H1 (cell line): ENCODE data around the gene SLC52A1. TPM values are rescaled to one million over a fixed set of nuclear protein-coding genes. Genes with fewer than 3 reads are reported as not detected.
A peak's percentile ranks its signal among the peaks of the same experiment; 100 is the strongest.

ENCODE experiments used
- CTCF ChIA-PET: fragments of 300-600 bp; sonication (Branson Sonifier 250); formaldehyde crosslinking; loops from one replicate; lab custom pipeline; 2021; ENCODE audit not compliant: partially characterized antibody; lab: Charles Lee
- POLR2A ChIA-PET: fragments of 300-600 bp; sonication (Branson Sonifier 250); formaldehyde crosslinking; loops from one replicate; lab custom pipeline; 2021; ENCODE audit warnings: inconsistent platforms; ENCODE audit not compliant: partially characterized antibody; lab: Charles Lee
- DNase-seq, 2 experiments: peaks; one replicate each; pipeline versions ENCODE4 v3.0.0 to v3.0.0-alpha.2; 2010 to 2022; ENCODE audit warnings: low spot score in 2 of 2, low read depth in 1 of 2, mixed read lengths in 1 of 2
- FAIRE-seq: peaks from 2 replicates; lab custom pipeline; 2011; peaks lifted over from hg19 to GRCh38; lab: Jason Lieb, UNC
- H2AFZ ChIP-seq: 2 replicates; pipeline ENCODE4 v1.8.1; 2012; ENCODE audit warnings: low read length, inconsistent platforms
- H2AK5ac ChIP-seq: 2 replicates; pipeline ENCODE4 v1.6.1; 2013; ENCODE audit warnings: low read depth, low read length
- H2BK120ac ChIP-seq: replicated peaks from 2 replicates; pipeline ENCODE3; 2013; ENCODE audit warnings: low read depth, low read length, inconsistent platforms
- H2BK12ac ChIP-seq: 2 replicates; pipeline ENCODE4 v1.6.1; 2013; ENCODE audit warnings: low read depth, low read length
- H2BK15ac ChIP-seq: 2 replicates; pipeline ENCODE4 v1.6.1; 2013; ENCODE audit warnings: low read length
- H2BK20ac ChIP-seq: 2 replicates; pipeline ENCODE4 v1.6.1; 2013; ENCODE audit warnings: low read length
- H2BK5ac ChIP-seq: 2 replicates; pipeline ENCODE4 v1.6.1; 2013; ENCODE audit warnings: low read depth, low read length
- H3K14ac ChIP-seq: 2 replicates; pipeline ENCODE4 v1.6.1; 2013; ENCODE audit warnings: inconsistent platforms; ENCODE audit not compliant: insufficient read length
- H3K18ac ChIP-seq: 2 replicates; pipeline ENCODE4 v1.6.1; 2013; ENCODE audit warnings: low read length; ENCODE audit errors: extremely low read depth
- H3K23ac ChIP-seq: 2 replicates; pipeline ENCODE4 v1.6.1; 2013; ENCODE audit warnings: inconsistent platforms; ENCODE audit not compliant: insufficient read length
- H3K23me2 ChIP-seq: 2 replicates; pipeline ENCODE4 v1.6.1; 2013; ENCODE audit warnings: low read depth, low read length
- H3K27ac ChIP-seq: 2 replicates; pipeline ENCODE4 v1.6.1; 2011; ENCODE audit warnings: low read depth, low read length, inconsistent platforms
- H3K27me3 ChIP-seq, 4 experiments: replicated peaks in 1 of 4; 1 replicate in 1 of 4; 2 replicates in 3 of 4; pipeline versions ENCODE4 v1.6.1 to v1.8.1; 2011 to 2013; ENCODE audit warnings: low read length in 3 of 4, mild to moderate bottlenecking in 3 of 4, inconsistent platforms in 2 of 4, mixed read lengths in 2 of 4, moderate library complexity in 1 of 4; ENCODE audit not compliant: control insufficient read depth in 3 of 4, insufficient read depth in 3 of 4; ENCODE audit errors: extremely low read depth in 1 of 4
- H3K36me3 ChIP-seq, 4 experiments: 2 replicates each; pipeline versions ENCODE4 v1.6.1 to v1.8.1; 2011 to 2013; ENCODE audit warnings: mild to moderate bottlenecking in 4 of 4, low read length in 3 of 4, moderate library complexity in 2 of 4, control low read depth in 1 of 4, inconsistent platforms in 1 of 4; ENCODE audit not compliant: insufficient read depth in 4 of 4, control insufficient read depth in 2 of 4
- H3K4ac ChIP-seq: replicated peaks from 2 replicates; pipeline ENCODE3; 2013; ENCODE audit warnings: low read length, low read depth, mixed read lengths, inconsistent platforms; ENCODE audit not compliant: insufficient read length
- H3K4me1 ChIP-seq, 4 experiments: replicated peaks in 1 of 4; 1 replicate in 1 of 4; 2 replicates in 3 of 4; pipeline versions ENCODE4 v1.6.1 to v1.8.1; 2011 to 2013; ENCODE audit warnings: low read length in 3 of 4, inconsistent platforms in 2 of 4, mixed read lengths in 1 of 4; ENCODE audit not compliant: insufficient read depth in 4 of 4, control insufficient read depth in 3 of 4
- H3K4me2 ChIP-seq, 2 experiments: 2 replicates each; pipeline versions ENCODE4 v1.6.1 to v1.8.1; 2011 to 2013; ENCODE audit warnings: low read depth in 2 of 2, low read length in 2 of 2, control low read depth in 1 of 2, inconsistent platforms in 1 of 2, mild to moderate bottlenecking in 1 of 2; ENCODE audit not compliant: insufficient read depth in 1 of 2
- H3K4me3 ChIP-seq, 4 experiments: fragments of 200-600, 300-600 bp in 1 of 4; sonication (generic), shearing (Covaris generic), sonication (Bioruptor Twin) in 1 of 4; 2 replicates each; pipeline versions ENCODE4 v1.5.1 to v1.8.1; 2011 to 2016; ENCODE audit warnings: low read length in 4 of 4, low read depth in 3 of 4, control low read depth in 2 of 4, inconsistent platforms in 2 of 4, mild to moderate bottlenecking in 2 of 4, mixed read lengths in 1 of 4, moderate library complexity in 1 of 4; ENCODE audit not compliant: insufficient read depth in 2 of 4; ENCODE audit errors: extremely low read depth in 1 of 4
- H3K56ac ChIP-seq: replicated peaks from 2 replicates; pipeline ENCODE3; 2013; ENCODE audit warnings: low read depth, mild to moderate bottlenecking, mixed read lengths, low read length, inconsistent platforms; ENCODE audit not compliant: insufficient read length
- H3K79me1 ChIP-seq: 2 replicates; pipeline ENCODE4 v1.6.1; 2013; ENCODE audit warnings: low read depth, low read length, control low read depth
- H3K79me2 ChIP-seq, 2 experiments: 2 replicates each; pipeline versions ENCODE4 v1.6.1 to v1.8.1; 2012 to 2013; ENCODE audit warnings: low read length in 2 of 2, mild to moderate bottlenecking in 2 of 2, inconsistent platforms in 1 of 2; ENCODE audit not compliant: insufficient read depth in 2 of 2, control insufficient read depth in 1 of 2
- H3K9ac ChIP-seq, 4 experiments: replicated peaks in 1 of 4; 1 replicate in 1 of 4; 2 replicates in 3 of 4; pipeline versions ENCODE4 v1.6.1 to v1.8.1; 2011 to 2013; ENCODE audit warnings: low read depth in 3 of 4, low read length in 3 of 4, control low read depth in 2 of 4, mild to moderate bottlenecking in 2 of 4, moderate library complexity in 2 of 4, inconsistent platforms in 1 of 4; ENCODE audit errors: extremely low read depth in 1 of 4
- H3K9me3 ChIP-seq, 2 experiments: 2 replicates each; pipeline versions ENCODE4 v1.6.1 to v1.8.1; 2012 to 2013; ENCODE audit warnings: mild to moderate bottlenecking in 2 of 2, moderate library complexity in 2 of 2, control low read depth in 1 of 2, inconsistent platforms in 1 of 2, low read depth in 1 of 2, low read length in 1 of 2, mixed read lengths in 1 of 2; ENCODE audit not compliant: insufficient read depth in 2 of 2
- H4K20me1 ChIP-seq, 2 experiments: replicated peaks in 1 of 2; 2 replicates each; pipeline versions ENCODE3 to v1.8.1; 2011 to 2013; ENCODE audit warnings: inconsistent platforms in 2 of 2, low read length in 2 of 2, mild to moderate bottlenecking in 1 of 2; ENCODE audit not compliant: insufficient read depth in 2 of 2, control insufficient read depth in 1 of 2
- H4K5ac ChIP-seq: 2 replicates; pipeline ENCODE4 v1.6.1; 2013; ENCODE audit warnings: low read length, low read depth, mixed read lengths, inconsistent platforms; ENCODE audit not compliant: insufficient read length
- H4K8ac ChIP-seq: 2 replicates; pipeline ENCODE4 v1.8.0; 2013; ENCODE audit warnings: mild to moderate bottlenecking, moderate library complexity, low read length, inconsistent platforms; ENCODE audit not compliant: insufficient read depth; ENCODE audit errors: extremely low read depth
- H4K91ac ChIP-seq: replicated peaks from 2 replicates; pipeline ENCODE3; 2013; ENCODE audit warnings: low read length, mixed read lengths, inconsistent platforms; ENCODE audit not compliant: insufficient read length
- EGR1 ChIP-seq: IDR thresholded peaks from 2 replicates; pipeline ENCODE4 v1.6.1; 2011; ENCODE audit warnings: low read depth, low read length, borderline replicate concordance
- FOSL1 ChIP-seq: IDR thresholded peaks from 2 replicates; pipeline ENCODE4 v1.6.1; 2011; ENCODE audit warnings: mild to moderate bottlenecking, low read depth, low read length, moderate library complexity; ENCODE audit not compliant: insufficient read depth
- KDM1A ChIP-seq: fragments of 200-600, 300-600 bp; sonication (generic); IDR thresholded peaks from 2 replicates; pipeline ENCODE4 v1.7.1; 2016; ENCODE audit warnings: mild to moderate bottlenecking, low read length, borderline replicate concordance
- RNF2 ChIP-seq: fragments of 200-900, 300-1000 bp; sonication (generic); IDR thresholded peaks from 2 replicates; pipeline ENCODE4 v1.7.1; 2016; ENCODE audit warnings: borderline replicate concordance, low read depth, mild to moderate bottlenecking, antibody characterized with exemption, low read length; ENCODE audit not compliant: poor library complexity, severe bottlenecking; ENCODE audit errors: missing control alignments
- SP4 ChIP-seq: IDR thresholded peaks from 2 replicates; pipeline ENCODE4 v1.6.1; 2012; ENCODE audit warnings: low read length, inconsistent platforms
- YY1 ChIP-seq: IDR thresholded peaks from 2 replicates; pipeline ENCODE4 v1.6.1; 2011; ENCODE audit warnings: low read depth, mild to moderate bottlenecking, low read length
- WGBS, 2 experiments: shearing (Covaris generic) in 1 of 2; methylation state at CpG; one replicate each; pipeline versions ENCODE4 v1.1.6 to v1.1.7; 2013 to 2015; ENCODE audit warnings: low lambda C conversion rate in 2 of 2, mixed read lengths in 2 of 2, inconsistent platforms in 1 of 2, low coverage in 1 of 2, missing lambda C conversion rate in 1 of 2; ENCODE audit not compliant: insufficient replicate concordance in 2 of 2, insufficient coverage in 1 of 2, insufficient read length in 1 of 2; ENCODE audit errors: extremely low coverage in 1 of 2, missing lambda C conversion rate in 1 of 2; 5-methylcytosine and 5-hydroxymethylcytosine counted together
- polyA plus RNA-seq, 7 experiments: library from polyadenylated mRNA; depleted of rRNA in 3 of 7; stranded (reverse) in 5 of 7; unstranded in 2 of 7; fragments of >200 nt in 5 of 7; fragments of 200-250 nt in 2 of 7; gene quantifications; 1 replicate in 5 of 7; 2 replicates in 1 of 7; 4 replicates in 1 of 7; pipeline versions ENCODE4 v1.2.1 to v1.2.3, GENCODE V29; 2011 to 2013; ENCODE audit warnings: missing spikeins in 2 of 7, mixed read lengths in 2 of 7
- total RNA-seq: library from RNA; stranded (reverse); fragmentation: NEBNext Ultra II Directional; extraction: Animal tissue kit (Norgen Biotek cat#: 25700); gene quantifications from 2 replicates; pipeline ENCODE4 v1.2.1, GENCODE V29; 2021

The SLC52A1 gene
- total and polyA plus RNA-seq, 2 of the 8 experiments (the other 6 are each of a cell fraction or from before 2014, with no cell fraction given) = 0.61 to 0.67 TPM

DNA sequence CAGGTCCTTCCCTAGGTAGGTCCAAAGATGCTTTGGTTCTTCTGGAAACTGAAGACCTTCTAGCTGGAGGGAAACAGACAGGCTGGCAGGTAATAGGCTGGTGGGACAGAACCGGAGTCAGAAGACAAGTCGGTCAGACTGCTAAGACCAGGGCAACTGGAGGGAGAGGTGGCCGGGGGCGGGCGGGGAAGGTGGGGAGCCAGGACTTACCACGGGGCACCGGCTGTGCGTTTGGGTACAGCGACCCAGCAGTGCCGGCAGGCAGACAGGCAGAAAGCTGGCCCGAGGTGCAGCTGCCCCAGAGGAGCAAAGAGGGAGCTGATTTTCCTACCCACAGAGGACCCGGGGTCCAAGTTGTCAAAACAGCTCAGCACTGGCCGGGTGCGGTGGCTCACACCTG, 575 bp downstream of the SLC52A1 start:
- H3K23ac ChIP-seq = no peak overlapping the region
- no peak overlapping the region for H3K14ac ChIP-seq
- no peak overlapping the region for H2BK12ac ChIP-seq
- no peaks in the 10 kb centered on the region for H3K36me3 ChIP-seq
- no peak overlapping the region for H3K4ac ChIP-seq
- H3K4me1 ChIP-seq = no peaks in the 10 kb centered on the region; a peak in 1 of 7 replicates
- TF ChIP-seq RNF2 (no peak), FOSL1 (no peak), EGR1 (no peak), YY1 (no peak), SP4 (no peak), KDM1A (no peak)
- H3K27me3 ChIP-seq = peaks cover 0 to 14% (median 1%) of the 10 kb centered on the region in 4 experiments; a peak in 5 of 7 replicates
- H3K79me1 ChIP-seq = no peaks in the 10 kb centered on the region
- no peak overlapping the region for H3K18ac ChIP-seq
- no peaks in the 10 kb centered on the region for H3K9me3 ChIP-seq
- ChIA-PET POLR2A (interaction anchor here (0.8 to 2.0 kb wide), 7 partner anchors 9 to 114 kb away, joined by 3 to 7 read pairs (median 3); no protein-coding TSS in a partner anchor), CTCF (interaction anchor here (0.6 to 11.5 kb wide), 13 partner anchors 8 to 228 kb away, joined by 3 to 102 read pairs (median 4); partner anchors contain the start of gene ENO3)
- no peak overlapping the region for H3K4me3 ChIP-seq
- H4K8ac ChIP-seq = no peak overlapping the region
- no peak overlapping the region for H2BK20ac ChIP-seq
- FAIRE-seq (no peak), DNase-seq (no peak)
- H3K9ac ChIP-seq = no peak overlapping the region
- no peak overlapping the region for H3K27ac ChIP-seq
- H2AK5ac ChIP-seq = no peak overlapping the region
- H4K20me1 ChIP-seq = no peaks in the 10 kb centered on the region
- peaks cover 4% of the 10 kb centered on the region; the same call in 1 of the 2 replicates for H3K23me2 ChIP-seq
- 94% methylated on average over 6 of the region's 14 CpGs; no CpG with 5 or more reads in 1 of the 2 experiments for WGBS, 2 experiments
- no peak overlapping the region for H3K56ac ChIP-seq
- H3K4me2 ChIP-seq = peak overlapping the region in 1 of 2 experiments; percentile 62; a peak in 1 of 4 replicates
- no peak overlapping the region for H2BK120ac ChIP-seq
- H2AFZ ChIP-seq = no peak overlapping the region
- no peak overlapping the region for H2BK15ac ChIP-seq
- H4K5ac ChIP-seq = no peak overlapping the region
- no peaks in the 10 kb centered on the region for H3K79me2 ChIP-seq
- no peak overlapping the region for H2BK5ac ChIP-seq
- H4K91ac ChIP-seq = no peak overlapping the region
